H9 (cell line): ENCODE results near the gene OSM. TPM values are rescaled to one million over a fixed set of nuclear protein-coding genes. Genes with fewer than 3 reads are reported as not detected.

Experiments
- DNase-seq: peaks from one replicate; pipeline ENCODE4 v3.0.0-alpha.2; 2017
- H2AFZ ChIP-seq: one replicate; pipeline ENCODE4 v1.6.1; 2013; ENCODE audit warnings: mild to moderate bottlenecking, low read length, control low read depth, moderate library complexity
- H2AK5ac ChIP-seq: 2 replicates; pipeline ENCODE4 v1.6.1; 2013; ENCODE audit warnings: low read length, control low read depth, mixed read lengths; ENCODE audit not compliant: insufficient read length
- H2BK120ac ChIP-seq: one replicate; pipeline ENCODE4 v1.6.1; 2013; ENCODE audit warnings: low read depth, mild to moderate bottlenecking, low read length, control low read depth, inconsistent platforms; ENCODE audit not compliant: poor library complexity, severe bottlenecking
- H2BK12ac ChIP-seq: 2 replicates; pipeline ENCODE4 v1.6.1; 2013; ENCODE audit warnings: low read length, control low read depth, mixed read lengths, low read depth; ENCODE audit not compliant: insufficient read length
- H2BK15ac ChIP-seq: 2 replicates; pipeline ENCODE4 v1.6.1; 2013; ENCODE audit warnings: low read depth, low read length, control low read depth
- H2BK20ac ChIP-seq: one replicate; pipeline ENCODE4 v1.6.1; 2013; ENCODE audit warnings: low read depth, mild to moderate bottlenecking, low read length, control low read depth, inconsistent platforms; ENCODE audit not compliant: poor library complexity, severe bottlenecking
- H2BK5ac ChIP-seq: 2 replicates; pipeline ENCODE4 v1.6.1; 2013; ENCODE audit warnings: low read length, control low read depth, mixed read lengths; ENCODE audit not compliant: insufficient read length
- H3K14ac ChIP-seq: 2 replicates; pipeline ENCODE4 v1.6.1; 2013; ENCODE audit warnings: low read length, control low read depth; ENCODE audit not compliant: insufficient read depth
- H3K18ac ChIP-seq: 2 replicates; pipeline ENCODE4 v1.6.1; 2013; ENCODE audit warnings: low read depth, mild to moderate bottlenecking, mixed read lengths, low read length, control low read depth; ENCODE audit not compliant: insufficient read length
- H3K23ac ChIP-seq: 2 replicates; pipeline ENCODE4 v1.6.1; 2013; ENCODE audit warnings: low read length, control low read depth, mixed read lengths, low read depth; ENCODE audit not compliant: insufficient read length
- H3K23me2 ChIP-seq: 2 replicates; pipeline ENCODE4 v1.6.1; 2013; ENCODE audit warnings: low read depth, mild to moderate bottlenecking, mixed read lengths, low read length, control low read depth; ENCODE audit not compliant: insufficient read length, poor library complexity, severe bottlenecking
- H3K27ac ChIP-seq: 2 replicates; pipeline ENCODE4 v1.5.1; 2013; ENCODE audit warnings: low read length, control low read depth, mixed read lengths, low read depth; ENCODE audit not compliant: insufficient read length
- H3K27me3 ChIP-seq: 2 replicates; pipeline ENCODE4 v1.6.1; 2013; ENCODE audit warnings: low read length, control low read depth, inconsistent platforms; ENCODE audit not compliant: insufficient read depth
- H3K4ac ChIP-seq: 2 replicates; pipeline ENCODE4 v1.6.1; 2013; ENCODE audit warnings: low read depth, mild to moderate bottlenecking, control low read depth, inconsistent platforms, low read length, moderate library complexity
- H3K4me1 ChIP-seq: 2 replicates; pipeline ENCODE4 v1.6.1; 2013; ENCODE audit warnings: low read length, control low read depth, inconsistent platforms; ENCODE audit not compliant: insufficient read depth
- H3K4me2 ChIP-seq: 2 replicates; pipeline ENCODE4 v1.6.1; 2013; ENCODE audit warnings: low read length, control low read depth, mixed read lengths; ENCODE audit not compliant: insufficient read length, insufficient read depth
- H3K56ac ChIP-seq: 2 replicates; pipeline ENCODE4 v1.6.1; 2013; ENCODE audit warnings: low read depth, mild to moderate bottlenecking, mixed read lengths, low read length, control low read depth; ENCODE audit not compliant: insufficient read length
- H3K79me1 ChIP-seq: 2 replicates; pipeline ENCODE4 v1.6.1; 2013; ENCODE audit warnings: low read depth, mild to moderate bottlenecking, moderate library complexity, low read length, control low read depth, inconsistent platforms; ENCODE audit not compliant: insufficient read depth, poor library complexity, severe bottlenecking
- H3K79me2 ChIP-seq: 2 replicates; pipeline ENCODE4 v1.6.1; 2013; ENCODE audit warnings: low read length, control low read depth, inconsistent platforms; ENCODE audit not compliant: insufficient read depth
- H3K9ac ChIP-seq: 2 replicates; pipeline ENCODE4 v1.6.1; 2013; ENCODE audit warnings: low read length, control low read depth, mixed read lengths; ENCODE audit not compliant: insufficient read length; ENCODE audit errors: extremely low read depth
- H3K9me3 ChIP-seq: one replicate; pipeline ENCODE4 v1.6.1; 2013; ENCODE audit warnings: low read depth, low read length, inconsistent platforms; ENCODE audit not compliant: control insufficient read depth
- H3T11ph ChIP-seq: one replicate; pipeline ENCODE4 v1.6.1; 2013; ENCODE audit warnings: mild to moderate bottlenecking, low read length, control low read depth, inconsistent platforms
- H4K20me1 ChIP-seq: one replicate; pipeline ENCODE4 v1.6.1; 2013; ENCODE audit not compliant: control insufficient read depth, insufficient read length, insufficient read depth
- H4K5ac ChIP-seq: 2 replicates; pipeline ENCODE4 v1.6.1; 2013; ENCODE audit warnings: low read depth, mild to moderate bottlenecking, mixed read lengths, low read length, control low read depth; ENCODE audit not compliant: insufficient read length
- H4K8ac ChIP-seq: replicated peaks from 2 replicates; pipeline ENCODE4 v1.6.1; 2013; ENCODE audit warnings: low read length, control low read depth, mixed read lengths, low read depth; ENCODE audit not compliant: insufficient read length
- H4K91ac ChIP-seq: 2 replicates; pipeline ENCODE4 v1.6.1; 2013; ENCODE audit warnings: low read depth, mild to moderate bottlenecking, moderate library complexity, mixed read lengths, low read length, control low read depth; ENCODE audit not compliant: insufficient read length
- H3K27ac Mint-ChIP-seq, 3 experiments: 2 replicates in 2 of 3; 3 replicates in 1 of 3; pipeline ENCODE4 v1.8.0; 2020 to 2021; ENCODE audit warnings: mixed read lengths in 3 of 3, mild to moderate bottlenecking in 1 of 3, moderate library complexity in 1 of 3
- H3K27me3 Mint-ChIP-seq: 2 replicates; pipeline ENCODE4 v1.8.0; 2021; ENCODE audit warnings: low read depth, mild to moderate bottlenecking, moderate library complexity, mixed read lengths
- H3K36me3 Mint-ChIP-seq, 3 experiments: 2 replicates in 2 of 3; 3 replicates in 1 of 3; pipeline ENCODE4 v1.8.0; 2020 to 2021; ENCODE audit warnings: low read depth in 3 of 3, mixed read lengths in 3 of 3; ENCODE audit not compliant: insufficient read depth in 1 of 3
- H3K4me1 Mint-ChIP-seq, 2 experiments: 2 replicates each; pipeline ENCODE4 v1.8.0; 2020; ENCODE audit warnings: mixed read lengths in 2 of 2
- H3K4me3 Mint-ChIP-seq, 2 experiments: 2 replicates in 1 of 2; 3 replicates in 1 of 2; pipeline ENCODE4 v1.8.0; 2020 to 2021; ENCODE audit warnings: mild to moderate bottlenecking in 2 of 2, mixed read lengths in 2 of 2, moderate library complexity in 1 of 2
- H3K9me3 Mint-ChIP-seq, 2 experiments: 2 replicates in 1 of 2; 3 replicates in 1 of 2; pipeline ENCODE4 v1.8.0; 2020; ENCODE audit warnings: mild to moderate bottlenecking in 2 of 2, mixed read lengths in 2 of 2, moderate library complexity in 1 of 2
- CTCF ChIP-seq: fragments of 200-600 bp; sonication (generic); conservative IDR thresholded peaks from 3 replicates; pipeline ENCODE4 v1.8.0; 2021; ENCODE audit warnings: antibody characterized with exemption, mild to moderate bottlenecking
- WGBS: extraction: QIAGEN DNeasy Blood & Tissue Kit; methylation state at CpG from one replicate; pipeline ENCODE4 v1.1.7; 2013; ENCODE audit warnings: missing lambda C conversion rate, low lambda C conversion rate, mixed read lengths; ENCODE audit not compliant: insufficient read length; ENCODE audit errors: extremely low coverage; 5-methylcytosine and 5-hydroxymethylcytosine counted together
- total RNA-seq: library from RNA; stranded (reverse); gene quantifications from 2 replicates; pipeline ENCODE4 v1.2.1, GENCODE V29; 2021

Gene OSM
- total RNA-seq, 1 experiment from 2014 or later, result not detected

DNA sequence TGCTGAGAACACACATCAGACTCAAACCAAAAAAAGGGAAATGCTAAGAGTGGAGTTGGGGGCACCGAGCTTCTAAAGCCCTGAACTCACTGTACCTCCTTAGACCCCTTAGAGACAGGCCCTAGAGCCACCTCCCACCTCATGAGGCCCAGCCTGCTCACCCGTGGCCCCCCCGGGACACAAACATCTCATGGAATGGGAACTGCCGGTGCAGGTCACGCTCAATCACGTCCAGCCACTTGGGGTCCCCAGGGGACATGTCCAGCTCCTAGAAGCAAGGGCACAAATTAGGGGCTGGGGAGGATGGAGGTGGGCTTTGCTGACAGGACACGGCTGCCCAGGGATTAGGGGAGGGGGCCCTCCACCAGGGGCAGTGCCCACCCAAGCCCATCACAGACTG lies 28.9 kb upstream of the OSM start:
- no peak for DNase-seq
- H3K4me1 Mint-ChIP-seq, result peaks cover 0 to 3% of the 10 kb centered on the region in 2 experiments; a peak in 1 of 4 replicates
- H3K23me2 ChIP-seq, result no peaks in the 10 kb centered on the region
- no peaks in the 10 kb centered on the region for H3K79me2 ChIP-seq
- H3K9me3 Mint-ChIP-seq, result peaks cover 0 to 1% of the 10 kb centered on the region in 2 experiments; a peak in 1 of 5 replicates
- no peak overlapping the region for H2BK20ac ChIP-seq
- H2BK12ac ChIP-seq, result no peak overlapping the region
- H3K18ac ChIP-seq, result no peak overlapping the region
- H3K4ac ChIP-seq, result no peak overlapping the region
- no peak overlapping the region for H3K9ac ChIP-seq
- no peak overlapping the region for H4K91ac ChIP-seq
- H3K27me3 ChIP-seq, result no peaks in the 10 kb centered on the region
- no peak overlapping the region for H2BK5ac ChIP-seq
- H2BK120ac ChIP-seq, result no peak overlapping the region
- H4K20me1 ChIP-seq, result no peaks in the 10 kb centered on the region
- H4K8ac ChIP-seq, result no peak overlapping the region
- no peak overlapping the region for H3K23ac ChIP-seq
- no peak overlapping the region for H3K4me2 ChIP-seq
- H2BK15ac ChIP-seq, result no peak overlapping the region
- no peak overlapping the region for H2AFZ ChIP-seq
- TF ChIP-seq CTCF, result no peak
- H3T11ph ChIP-seq, result no peak overlapping the region
- H3K79me1 ChIP-seq, result no peaks in the 10 kb centered on the region
- no peak overlapping the region for H3K56ac ChIP-seq
- no peak overlapping the region for H2AK5ac ChIP-seq
- H3K14ac ChIP-seq, result no peak overlapping the region; the same call in 1 of the 2 replicates
- H3K27me3 Mint-ChIP-seq, result no peaks in the 10 kb centered on the region
- peaks cover 4 to 19% (median 5%) of the 10 kb centered on the region in 3 experiments; a peak in 5 of 7 replicates for H3K36me3 Mint-ChIP-seq
- no peak overlapping the region for H3K4me3 Mint-ChIP-seq
- peak overlapping the region in 2 of 3 experiments; percentile 28 to 55; a peak in 2 of 7 replicates for H3K27ac Mint-ChIP-seq
- no peaks in the 10 kb centered on the region for H3K4me1 ChIP-seq
- H3K27ac ChIP-seq, result no peak overlapping the region
- H4K5ac ChIP-seq, result no peak overlapping the region
- WGBS, result no CpG with 5 or more reads among the region's 7 CpGs
- no peaks in the 10 kb centered on the region for H3K9me3 ChIP-seq
